IMR-90 (cell line): Measurements from ENCODE around the gene ITGB5.

ENCODE experiments used
- RAD21 ChIP-seq: IDR thresholded peaks from 2 replicates; pipeline ENCODE4 v1.6.1; 2012; ENCODE audit warnings: low read length, improper control_type of control experiment
- TF ChIP-seq, protein P1 (sequence below): conservative IDR thresholded peaks from 2 replicates; pipeline ENCODE4 v1.5.1; 2012; ENCODE audit warnings: mild to moderate bottlenecking, low read depth, low read length, improper control_type of control experiment

DNA sequence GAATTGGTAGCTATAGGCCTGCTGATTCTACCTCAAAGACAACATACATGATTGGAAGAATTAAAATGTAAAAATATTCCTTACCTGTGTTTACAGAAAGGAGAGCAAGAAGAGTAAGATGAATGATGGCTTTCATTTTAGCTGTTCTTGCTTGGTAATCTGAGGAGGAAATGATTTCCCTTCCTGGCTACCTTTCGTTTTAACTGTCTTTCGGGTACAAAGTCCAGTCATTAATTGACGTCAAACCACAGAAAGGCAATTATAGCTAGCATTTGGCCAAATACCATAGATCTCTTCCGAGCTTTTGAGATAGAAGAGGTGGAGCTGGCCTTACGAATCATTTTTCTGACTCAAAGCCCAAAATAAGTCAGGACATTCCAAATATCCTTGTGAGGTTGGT lies 47.4 kb upstream of the ITGB5 start, which contains the start of gene MUC13:
- no peak for TF ChIP-seq RAD21
- TF ChIP-seq, protein P1, sequence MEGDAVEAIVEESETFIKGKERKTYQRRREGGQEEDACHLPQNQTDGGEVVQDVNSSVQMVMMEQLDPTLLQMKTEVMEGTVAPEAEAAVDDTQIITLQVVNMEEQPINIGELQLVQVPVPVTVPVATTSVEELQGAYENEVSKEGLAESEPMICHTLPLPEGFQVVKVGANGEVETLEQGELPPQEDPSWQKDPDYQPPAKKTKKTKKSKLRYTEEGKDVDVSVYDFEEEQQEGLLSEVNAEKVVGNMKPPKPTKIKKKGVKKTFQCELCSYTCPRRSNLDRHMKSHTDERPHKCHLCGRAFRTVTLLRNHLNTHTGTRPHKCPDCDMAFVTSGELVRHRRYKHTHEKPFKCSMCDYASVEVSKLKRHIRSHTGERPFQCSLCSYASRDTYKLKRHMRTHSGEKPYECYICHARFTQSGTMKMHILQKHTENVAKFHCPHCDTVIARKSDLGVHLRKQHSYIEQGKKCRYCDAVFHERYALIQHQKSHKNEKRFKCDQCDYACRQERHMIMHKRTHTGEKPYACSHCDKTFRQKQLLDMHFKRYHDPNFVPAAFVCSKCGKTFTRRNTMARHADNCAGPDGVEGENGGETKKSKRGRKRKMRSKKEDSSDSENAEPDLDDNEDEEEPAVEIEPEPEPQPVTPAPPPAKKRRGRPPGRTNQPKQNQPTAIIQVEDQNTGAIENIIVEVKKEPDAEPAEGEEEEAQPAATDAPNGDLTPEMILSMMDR: no peak
